Measurements from ENCODE around the gene ACBD5.
"Not testable (repeated sequence)": the region's sequence is repeated elsewhere in the genome, so short reads cannot be mapped to it uniquely, and the experiment has no call there.

DNA sequence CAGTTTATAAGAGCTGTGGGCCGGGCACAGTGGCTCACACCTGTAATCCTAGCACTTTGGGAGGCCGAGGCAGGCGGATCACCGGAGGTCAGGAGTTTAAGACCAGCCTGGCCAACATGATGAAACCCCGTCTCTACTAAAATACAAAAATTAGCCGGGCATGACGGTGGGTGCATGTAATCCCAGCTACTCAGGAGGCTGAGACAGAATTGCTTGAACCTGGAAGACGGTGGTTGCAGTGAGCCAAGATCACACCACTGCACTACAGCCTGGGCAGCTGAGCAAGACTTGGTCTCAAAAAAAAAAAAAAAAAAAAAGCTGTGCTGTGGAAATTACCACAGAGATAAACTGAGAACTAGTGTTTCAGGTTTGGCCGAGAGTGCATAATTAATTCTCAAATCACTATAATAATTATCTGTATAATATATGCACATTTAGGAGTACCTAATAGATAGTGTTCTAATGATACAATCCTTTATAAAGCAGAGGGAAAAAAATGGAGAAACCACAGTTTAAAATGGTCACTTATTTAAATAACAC, 3.9 kb downstream of the ACBD5 start:
- TF ChIP-seq, protein P1, sequence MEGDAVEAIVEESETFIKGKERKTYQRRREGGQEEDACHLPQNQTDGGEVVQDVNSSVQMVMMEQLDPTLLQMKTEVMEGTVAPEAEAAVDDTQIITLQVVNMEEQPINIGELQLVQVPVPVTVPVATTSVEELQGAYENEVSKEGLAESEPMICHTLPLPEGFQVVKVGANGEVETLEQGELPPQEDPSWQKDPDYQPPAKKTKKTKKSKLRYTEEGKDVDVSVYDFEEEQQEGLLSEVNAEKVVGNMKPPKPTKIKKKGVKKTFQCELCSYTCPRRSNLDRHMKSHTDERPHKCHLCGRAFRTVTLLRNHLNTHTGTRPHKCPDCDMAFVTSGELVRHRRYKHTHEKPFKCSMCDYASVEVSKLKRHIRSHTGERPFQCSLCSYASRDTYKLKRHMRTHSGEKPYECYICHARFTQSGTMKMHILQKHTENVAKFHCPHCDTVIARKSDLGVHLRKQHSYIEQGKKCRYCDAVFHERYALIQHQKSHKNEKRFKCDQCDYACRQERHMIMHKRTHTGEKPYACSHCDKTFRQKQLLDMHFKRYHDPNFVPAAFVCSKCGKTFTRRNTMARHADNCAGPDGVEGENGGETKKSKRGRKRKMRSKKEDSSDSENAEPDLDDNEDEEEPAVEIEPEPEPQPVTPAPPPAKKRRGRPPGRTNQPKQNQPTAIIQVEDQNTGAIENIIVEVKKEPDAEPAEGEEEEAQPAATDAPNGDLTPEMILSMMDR (conservative IDR thresholded peaks at IDR 0.05; ENCODE audit: low read depth, low read length): not testable (repeated sequence)
- not testable (repeated sequence) for TF ChIP-seq EZH2 (IDR thresholded peaks at IDR 0.05; ENCODE audit: borderline replicate concordance, low read depth, low read length, poor library complexity, severe bottlenecking)
